A673 (cell line): ENCODE results near the gene FRY.

ENCODE experiments used
- EZH2 ChIP-seq: fragments of 200-600 bp; sonication (generic); IDR thresholded peaks from 2 replicates; pipeline ENCODE4 v1.6.1; 2017; ENCODE audit warnings: borderline replicate concordance, low read depth, mild to moderate bottlenecking, mixed read lengths, antibody characterized with exemption, low read length; ENCODE audit not compliant: poor library complexity, severe bottlenecking
- TF ChIP-seq, protein P1 (sequence below): fragments of 300-800, 200-600 bp; sonication (generic); conservative IDR thresholded peaks from 2 replicates; pipeline ENCODE4 v1.5.1; 2017; ENCODE audit warnings: low read depth, mild to moderate bottlenecking, antibody characterized with exemption, low read length, moderate library complexity, mixed read lengths

DNA sequence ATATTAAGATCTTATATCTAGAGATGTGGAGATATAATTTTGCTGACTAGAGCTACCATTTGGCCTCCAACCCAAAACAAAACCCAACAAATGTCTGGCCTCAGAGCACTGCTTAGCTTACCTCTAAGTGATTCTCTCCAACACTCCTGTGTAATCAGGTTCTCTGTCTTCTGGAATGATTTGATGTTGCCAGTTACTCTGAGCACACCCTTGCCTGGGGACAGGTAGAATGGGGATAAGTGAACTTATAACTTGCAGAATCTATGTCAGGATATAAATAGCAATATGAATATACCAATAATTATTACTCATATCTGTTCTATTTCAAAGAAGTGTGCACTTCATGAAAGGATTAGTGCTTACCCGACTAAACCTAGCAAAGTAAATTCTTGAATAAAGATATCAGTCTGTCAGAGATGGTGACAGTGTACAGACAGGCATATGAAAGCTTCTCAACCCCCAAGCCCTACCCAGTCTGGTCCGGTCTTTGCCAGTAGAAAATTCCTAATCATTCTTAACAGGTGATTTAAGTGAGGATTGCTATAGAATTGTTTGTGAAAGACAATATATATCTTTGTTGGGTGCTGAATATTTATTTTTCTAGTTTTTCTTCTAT, 250.6 kb downstream of the FRY start:
- TF ChIP-seq, protein P1, sequence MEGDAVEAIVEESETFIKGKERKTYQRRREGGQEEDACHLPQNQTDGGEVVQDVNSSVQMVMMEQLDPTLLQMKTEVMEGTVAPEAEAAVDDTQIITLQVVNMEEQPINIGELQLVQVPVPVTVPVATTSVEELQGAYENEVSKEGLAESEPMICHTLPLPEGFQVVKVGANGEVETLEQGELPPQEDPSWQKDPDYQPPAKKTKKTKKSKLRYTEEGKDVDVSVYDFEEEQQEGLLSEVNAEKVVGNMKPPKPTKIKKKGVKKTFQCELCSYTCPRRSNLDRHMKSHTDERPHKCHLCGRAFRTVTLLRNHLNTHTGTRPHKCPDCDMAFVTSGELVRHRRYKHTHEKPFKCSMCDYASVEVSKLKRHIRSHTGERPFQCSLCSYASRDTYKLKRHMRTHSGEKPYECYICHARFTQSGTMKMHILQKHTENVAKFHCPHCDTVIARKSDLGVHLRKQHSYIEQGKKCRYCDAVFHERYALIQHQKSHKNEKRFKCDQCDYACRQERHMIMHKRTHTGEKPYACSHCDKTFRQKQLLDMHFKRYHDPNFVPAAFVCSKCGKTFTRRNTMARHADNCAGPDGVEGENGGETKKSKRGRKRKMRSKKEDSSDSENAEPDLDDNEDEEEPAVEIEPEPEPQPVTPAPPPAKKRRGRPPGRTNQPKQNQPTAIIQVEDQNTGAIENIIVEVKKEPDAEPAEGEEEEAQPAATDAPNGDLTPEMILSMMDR, result no peak
- no peak for TF ChIP-seq EZH2
